Activated naive CD4-positive, alpha-beta T cell treated with anti-CD3 and anti-CD28 coated beads, Interleukin-2, amount 50 U/mL, for 72 hours (primary cell): ENCODE data around the gene LZTS2. TPM values are rescaled to one million over a fixed set of nuclear protein-coding genes. Genes with fewer than 3 reads are reported as not detected.
A peak's percentile ranks its signal among the peaks of the same experiment; 100 is the strongest.

Source experiments
- ATAC-seq, 2 donors: fragments of 150-1000 bp; cut with Tn5 transposase; 2 replicates each; pipeline ENCODE4 v1.10.0; 2021; ENCODE audit warnings: mild to moderate bottlenecking in 2 of 2, moderate library complexity in 2 of 2
- DNase-seq, 2 donors: peaks; one replicate each; pipeline ENCODE4 v3.0.0; 2021 to 2022; ENCODE audit warnings: low spot score in 2 of 2
- H3K27ac Mint-ChIP-seq, 2 donors: one replicate each; pipeline ENCODE4 v1.8.0; 2022; ENCODE audit warnings: mild to moderate bottlenecking in 2 of 2, mixed read lengths in 2 of 2
- H3K36me3 Mint-ChIP-seq, 2 donors: one replicate each; pipeline ENCODE4 v1.8.0; 2022; ENCODE audit warnings: mixed read lengths in 2 of 2
- H3K9me3 Mint-ChIP-seq, 2 donors: one replicate each; pipeline ENCODE4 v1.8.0; 2022; ENCODE audit warnings: mixed read lengths in 2 of 2
- total RNA-seq, 2 donors: library from RNA; stranded (reverse); gene quantifications; one replicate each; pipeline ENCODE4 v1.2.3, GENCODE V29; 2022

Gene LZTS2
- total RNA-seq, 2 donors from 2014 or later, result 6.8 to 19.2 TPM

DNA sequence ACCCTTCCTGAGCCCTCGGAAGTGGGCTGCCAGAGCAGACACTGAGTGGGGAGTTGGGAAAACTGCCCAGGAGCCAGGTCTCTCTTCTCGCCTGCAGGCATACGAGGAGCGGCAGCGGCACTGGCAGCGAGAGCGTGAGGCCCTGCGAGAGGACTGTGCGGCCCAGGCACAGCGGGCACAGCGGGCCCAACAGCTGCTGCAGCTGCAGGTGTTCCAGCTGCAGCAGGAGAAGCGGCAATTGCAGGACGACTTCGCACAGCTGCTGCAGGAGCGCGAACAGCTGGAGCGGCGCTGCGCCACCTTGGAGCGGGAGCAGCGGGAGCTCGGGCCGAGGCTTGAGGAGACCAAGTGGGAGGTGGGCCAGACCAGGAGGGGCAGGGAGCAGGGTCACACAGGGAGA is 5.8 kb downstream of the LZTS2 start:
- no peak for DNase-seq
- Mint-ChIP-seq H3K9me3 (no peaks in the 10 kb centered on the region), H3K27ac (no peak overlapping the region)

GRCh38 chr10:101005869-101006567 is 6.4 kb downstream of the LZTS2 start:
- no peak overlapping the region for H3K27ac Mint-ChIP-seq
- H3K36me3 Mint-ChIP-seq, result no peaks in the 10 kb centered on the region

More for the DNA sequence above, 5.8 kb downstream of the LZTS2 start:
- no peaks in the 10 kb centered on the region for H3K36me3 Mint-ChIP-seq
- ATAC-seq, result no peak

DNA sequence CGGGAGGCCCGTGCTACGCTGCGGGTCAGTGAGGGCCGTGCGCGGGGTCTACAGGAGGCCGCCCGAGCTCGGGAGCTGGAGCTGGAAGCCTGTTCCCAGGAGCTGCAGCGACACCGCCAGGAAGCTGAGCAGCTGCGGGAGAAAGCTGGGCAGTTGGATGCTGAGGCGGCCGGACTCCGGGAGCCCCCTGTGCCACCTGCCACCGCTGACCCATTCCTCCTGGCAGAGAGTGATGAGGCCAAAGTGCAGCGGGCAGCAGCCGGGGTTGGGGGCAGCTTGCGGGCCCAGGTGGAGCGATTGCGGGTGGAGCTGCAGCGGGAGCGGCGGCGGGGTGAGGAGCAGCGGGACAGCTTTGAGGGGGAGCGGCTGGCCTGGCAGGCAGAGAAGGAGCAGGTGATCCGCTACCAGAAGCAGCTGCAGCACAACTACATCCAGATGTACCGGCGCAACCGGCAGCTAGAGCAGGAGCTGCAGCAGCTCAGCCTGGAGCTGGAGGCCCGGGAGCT is 7.0 kb downstream of the LZTS2 start:
- Mint-ChIP-seq H3K27ac (no peak overlapping the region), H3K9me3 (no peaks in the 10 kb centered on the region), H3K36me3 (no peaks in the 10 kb centered on the region)
- DNase-seq (no peak), ATAC-seq (no peak)

More at GRCh38 chr10:101005869-101006567, 6.4 kb downstream of the LZTS2 start:
- H3K9me3 Mint-ChIP-seq, result no peaks in the 10 kb centered on the region
- ATAC-seq, result no peak
- DNase-seq, result no peak

DNA sequence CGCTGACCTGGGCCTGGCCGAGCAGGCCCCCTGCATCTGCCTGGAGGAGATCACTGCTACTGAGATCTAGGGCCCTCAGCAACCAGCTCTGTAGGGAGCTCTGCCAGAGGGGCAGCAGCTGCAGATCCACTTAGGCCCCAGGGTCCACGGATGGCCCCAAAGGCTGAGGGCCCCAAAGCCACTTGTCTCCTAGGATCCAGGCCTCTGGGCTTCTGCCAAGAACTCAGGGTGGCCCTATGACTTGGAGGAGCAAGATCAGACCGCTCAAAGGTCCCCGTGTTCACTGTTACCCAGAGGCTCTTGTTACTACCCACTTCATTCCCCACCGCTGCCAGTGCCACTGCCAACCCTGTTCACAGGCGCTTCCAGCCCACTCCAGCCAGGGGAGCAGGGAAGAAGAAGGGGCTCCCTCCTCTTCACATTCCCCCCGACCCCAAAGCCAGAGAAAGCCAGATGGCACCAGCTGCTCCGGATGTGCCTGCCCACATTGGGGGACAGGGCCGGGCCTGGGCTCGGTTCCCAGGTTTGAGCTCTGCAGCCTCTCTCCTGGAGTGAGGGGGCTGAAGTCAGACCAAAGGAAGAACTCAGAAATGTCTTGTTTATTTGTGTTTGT is 7.6 kb downstream of the LZTS2 start:
- ATAC-seq (no peak), DNase-seq (no peak)
- no peak overlapping the region for H3K27ac Mint-ChIP-seq
- H3K9me3 Mint-ChIP-seq, result no peaks in the 10 kb centered on the region
- no peaks in the 10 kb centered on the region for H3K36me3 Mint-ChIP-seq

DNA sequence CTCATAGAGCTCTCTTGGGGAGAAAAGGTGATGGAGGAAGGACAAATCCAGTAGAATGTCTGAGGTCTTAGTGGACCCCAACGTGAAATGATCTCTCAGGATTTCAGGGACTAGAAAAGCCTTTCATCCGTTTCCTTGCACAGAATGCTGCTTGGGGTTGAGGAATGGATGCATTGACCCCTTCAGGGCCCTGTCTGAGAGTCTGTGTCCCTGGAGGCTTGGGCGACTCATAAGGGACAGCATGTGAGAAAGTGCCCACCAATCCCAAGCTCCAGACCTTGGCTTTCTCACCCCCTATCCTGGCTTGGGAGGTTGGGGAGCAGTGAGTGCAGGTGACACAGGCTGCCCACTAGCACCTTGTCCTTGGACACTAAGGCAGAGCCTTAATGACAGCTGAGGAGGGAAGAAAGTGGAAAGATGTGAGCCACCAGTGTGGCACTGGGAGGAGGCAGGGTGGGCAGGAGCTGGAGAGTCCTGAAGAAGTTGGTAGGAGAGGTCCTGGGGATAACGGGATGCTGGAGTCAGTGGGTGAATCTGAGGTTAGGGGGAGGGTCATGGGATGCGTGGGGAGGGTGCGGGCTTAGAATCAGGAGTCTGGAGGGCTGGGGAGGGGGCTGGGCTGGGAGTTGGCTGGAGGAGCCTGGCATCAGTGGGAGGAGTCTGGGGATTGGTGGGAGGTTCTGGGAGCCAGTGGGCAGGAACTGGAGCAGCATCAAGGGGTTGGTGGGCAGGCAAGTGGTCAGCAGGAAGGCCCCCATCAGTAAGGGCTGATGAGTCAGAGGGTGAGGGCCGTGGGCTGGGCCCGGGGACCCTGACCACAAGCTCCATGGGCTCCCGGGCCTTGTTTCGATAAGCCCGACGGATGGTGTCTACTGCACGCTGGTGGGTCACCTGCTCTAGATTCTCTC is 8.6 kb downstream of the LZTS2 start:
- no peak for DNase-seq
- no peak for ATAC-seq
- no peaks in the 10 kb centered on the region for H3K36me3 Mint-ChIP-seq
- no peak overlapping the region for H3K27ac Mint-ChIP-seq
- no peaks in the 10 kb centered on the region for H3K9me3 Mint-ChIP-seq

GRCh38 chr10:101008823-101009423 is 9.3 kb downstream of the LZTS2 start:
- peak overlapping the region in 1 of 2 donors; percentile 11 for H3K27ac Mint-ChIP-seq
- no peak for DNase-seq
- no peak for ATAC-seq
- no peaks in the 10 kb centered on the region for H3K9me3 Mint-ChIP-seq
- H3K36me3 Mint-ChIP-seq, result no peaks in the 10 kb centered on the region

- ATAC-seq (no peak), DNase-seq (no peak)
- Mint-ChIP-seq H3K36me3 (no peaks in the 10 kb centered on the region), H3K27ac (peak overlapping the region in 1 of 2 donors; percentile 62), H3K9me3 (no peaks in the 10 kb centered on the region)
Observed at GRCh38 chr10:101010329-101010728, 10.7 kb downstream of the LZTS2 start.

DNA sequence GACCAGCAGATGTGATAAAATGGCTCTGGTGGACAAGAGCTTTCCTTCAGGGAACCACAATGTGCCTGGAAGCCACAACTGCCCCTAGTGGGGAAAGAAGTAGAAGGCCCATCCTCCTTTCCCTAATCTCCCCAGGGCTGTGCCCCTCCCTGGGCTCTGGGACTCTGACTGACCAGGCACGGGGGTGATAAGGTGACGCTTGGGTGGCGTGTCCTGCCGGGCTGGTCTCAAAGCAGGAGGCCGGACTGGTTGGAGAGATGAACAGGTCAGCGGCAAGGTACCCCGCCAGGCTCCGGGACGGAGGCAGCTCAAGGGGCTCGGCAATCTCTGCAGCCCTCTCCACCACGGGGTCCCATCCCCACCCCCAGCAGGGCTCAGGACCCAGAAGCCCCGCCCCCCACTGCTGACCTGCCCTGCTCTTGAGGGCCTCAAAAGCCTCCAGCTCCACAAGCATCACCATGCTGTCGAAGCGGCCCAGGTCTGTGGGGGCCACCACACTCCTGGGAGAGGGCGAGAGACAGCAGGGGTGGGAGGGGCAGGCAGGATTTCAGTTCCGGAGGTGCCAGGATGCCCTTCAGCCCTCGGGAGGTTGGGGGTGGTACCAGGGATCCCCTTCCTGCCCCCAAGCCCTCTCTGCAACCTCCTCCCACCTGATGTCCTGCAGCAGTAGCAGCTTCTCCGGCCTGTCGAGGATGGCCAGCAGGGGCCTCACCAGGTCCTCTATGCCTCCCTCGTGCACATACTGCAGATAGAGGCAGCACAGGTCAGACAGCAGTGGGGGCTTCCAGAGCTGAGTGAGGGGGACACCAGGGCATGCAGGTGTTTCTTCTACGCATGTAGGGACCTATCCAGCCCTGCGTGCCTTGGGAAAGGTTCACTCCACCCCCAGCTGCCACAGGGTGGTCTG is 12.2 kb downstream of the LZTS2 start:
- DNase-seq (no peak), ATAC-seq (no peak)
- no peak overlapping the region for H3K27ac Mint-ChIP-seq
- H3K36me3 Mint-ChIP-seq, result no peaks in the 10 kb centered on the region
- H3K9me3 Mint-ChIP-seq, result no peaks in the 10 kb centered on the region

DNA sequence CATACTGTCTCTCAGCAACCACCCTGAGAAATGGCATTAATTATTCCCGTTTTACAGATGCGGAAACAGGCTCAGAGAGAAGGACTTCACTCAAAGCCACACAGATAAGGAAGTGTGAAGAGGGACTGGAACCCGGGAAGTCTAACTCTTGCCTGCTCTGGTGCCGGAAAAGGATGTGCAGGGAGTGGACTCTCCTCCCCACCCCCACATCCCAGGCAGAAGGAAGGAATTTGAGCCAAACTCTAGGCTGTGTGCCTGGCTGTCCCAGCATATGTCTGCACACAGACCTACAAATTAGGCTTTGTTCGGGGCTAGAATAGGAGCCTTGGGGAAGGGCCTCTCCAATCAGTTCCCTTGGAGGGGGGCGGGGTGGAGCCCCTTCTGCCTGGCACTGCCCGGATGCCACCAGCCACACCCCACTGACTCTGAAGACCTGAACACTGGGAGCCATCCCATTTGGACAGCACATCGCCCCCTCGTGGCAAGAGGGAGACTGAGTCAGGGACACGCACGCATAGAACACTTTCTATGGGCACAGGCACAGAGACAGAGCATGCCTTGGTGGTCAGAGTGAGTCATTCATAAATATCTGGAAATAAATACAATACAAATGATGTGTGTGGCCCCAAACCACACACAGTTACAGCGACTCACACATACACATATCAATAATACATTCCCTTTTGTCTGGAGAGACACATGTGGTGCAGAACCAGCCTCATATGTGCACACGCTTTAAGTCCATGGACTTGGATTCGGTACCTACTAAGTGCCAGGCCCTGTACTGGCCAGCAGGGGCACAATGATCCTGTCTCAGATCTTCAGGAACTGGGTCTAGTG is 13.1 kb downstream of the LZTS2 start:
- DNase-seq (peak; percentile 76 to 83), ATAC-seq (peak; percentile 85 to 90)
- Mint-ChIP-seq H3K27ac (peak overlapping the region; percentile 33 to 57), H3K9me3 (no peaks in the 10 kb centered on the region), H3K36me3 (no peaks in the 10 kb centered on the region)

DNA sequence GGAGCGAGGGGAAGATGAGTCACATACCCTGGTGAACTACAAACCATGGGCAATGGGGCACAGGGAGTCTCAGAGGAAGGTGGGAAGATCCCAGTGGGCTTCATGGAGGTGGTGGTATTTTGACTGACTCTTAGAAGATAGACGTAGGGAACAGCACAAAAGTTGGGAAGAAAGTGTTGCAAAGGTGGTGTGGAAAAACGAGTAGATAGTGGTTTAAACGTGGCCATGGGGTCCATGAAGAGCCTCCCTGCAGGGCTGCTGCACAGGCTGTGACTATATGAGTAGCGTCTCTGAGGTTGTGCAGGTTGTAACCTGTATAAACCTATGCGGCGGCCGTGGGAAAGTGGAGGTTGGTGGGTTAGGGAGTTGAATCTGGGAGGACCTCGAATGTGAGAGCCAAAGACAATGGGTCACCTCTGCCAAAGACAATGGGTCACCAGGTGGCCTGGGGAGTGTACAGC is 13.8 kb downstream of the LZTS2 start:
- H3K27ac Mint-ChIP-seq, result peak overlapping the region; percentile 33 to 57
- ATAC-seq, result no peak
- no peaks in the 10 kb centered on the region for H3K36me3 Mint-ChIP-seq
- H3K9me3 Mint-ChIP-seq, result no peaks in the 10 kb centered on the region
- DNase-seq, result no peak

DNA sequence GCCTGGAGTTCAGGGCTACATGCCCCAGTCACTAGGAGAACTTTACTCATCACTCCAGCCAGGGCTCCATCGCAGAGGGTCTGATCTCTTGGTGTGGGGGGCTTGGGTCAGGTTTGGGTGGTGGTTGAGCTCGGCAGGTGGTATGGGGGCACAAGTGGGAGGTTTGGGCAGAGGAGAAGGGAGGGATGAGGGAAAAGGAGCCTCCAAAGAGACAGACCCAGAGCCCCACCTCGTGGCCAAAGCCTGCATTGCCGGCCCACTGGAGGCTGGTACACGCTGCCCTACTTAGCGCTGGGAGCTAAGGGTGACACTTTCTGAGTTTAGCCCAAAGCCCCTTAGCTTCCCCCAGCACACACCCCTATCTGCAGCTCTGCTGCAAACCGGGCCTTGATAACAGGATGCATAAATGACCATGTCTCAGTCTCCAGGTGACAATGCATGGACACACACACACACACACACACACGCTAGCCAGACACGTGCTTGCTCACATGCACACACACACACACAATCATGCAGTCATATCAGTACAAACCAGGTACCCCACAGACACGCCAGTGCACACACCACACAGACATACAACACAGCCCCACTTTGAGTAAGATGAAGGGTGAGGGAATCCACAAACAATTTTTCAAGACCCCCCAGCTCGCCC is 14.7 kb downstream of the LZTS2 start:
- H3K27ac Mint-ChIP-seq, result peak overlapping the region in 1 of 2 donors; percentile 41
- no peaks in the 10 kb centered on the region for H3K9me3 Mint-ChIP-seq
- ATAC-seq (peak; percentile 33 to 40), DNase-seq (peak; percentile 71 to 90)
- no peaks in the 10 kb centered on the region for H3K36me3 Mint-ChIP-seq

GRCh38 chr10:101014966-101015581 is 15.5 kb downstream of the LZTS2 start:
- H3K27ac Mint-ChIP-seq, result no peak overlapping the region
- H3K36me3 Mint-ChIP-seq, result no peaks in the 10 kb centered on the region
- H3K9me3 Mint-ChIP-seq, result no peaks in the 10 kb centered on the region
- ATAC-seq (peak in 1 of 2 donors; percentile 46), DNase-seq (peak in 1 of 2 donors; percentile 28)

DNA sequence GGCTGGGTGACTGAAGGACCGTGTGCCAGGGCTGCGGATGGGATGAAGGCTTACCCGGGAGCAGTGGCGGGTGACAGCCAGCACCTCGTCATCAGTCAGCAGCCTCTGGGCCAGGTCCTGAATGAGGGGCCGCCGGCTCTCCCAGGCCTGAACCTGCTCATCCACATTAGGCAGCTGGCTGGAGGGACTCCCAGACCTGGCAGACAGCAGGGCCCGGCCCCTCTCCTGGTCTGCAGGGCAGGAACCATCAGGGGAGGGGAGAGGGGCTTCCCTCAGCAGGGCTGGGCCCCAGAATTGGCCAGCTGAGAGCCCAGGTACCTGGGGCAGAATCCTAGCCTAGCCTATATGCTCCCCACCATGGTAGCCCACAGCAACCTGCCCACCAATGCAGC is 16.0 kb downstream of the LZTS2 start:
- H3K27ac Mint-ChIP-seq, result no peak overlapping the region
- H3K36me3 Mint-ChIP-seq, result no peaks in the 10 kb centered on the region
- ATAC-seq (no peak), DNase-seq (no peak)
- no peaks in the 10 kb centered on the region for H3K9me3 Mint-ChIP-seq

- DNase-seq, result no peak
- no peak overlapping the region for H3K27ac Mint-ChIP-seq
- H3K9me3 Mint-ChIP-seq, result no peaks in the 10 kb centered on the region
- H3K36me3 Mint-ChIP-seq, result no peaks in the 10 kb centered on the region
- no peak for ATAC-seq
Observed at GRCh38 chr10:101016814-101017213, 17.2 kb downstream of the LZTS2 start.
